GM19240 (cell line): ENCODE measurements around the gene SLC39A6.
"Not testable (repeated sequence)": the region's sequence is repeated elsewhere in the genome, so short reads cannot be mapped to it uniquely, and the experiment has no call there.

Experiments
- DNase-seq: peaks from one replicate; pipeline ENCODE4 v3.0.0; 2011; ENCODE audit warnings: low spot score; ENCODE audit not compliant: insufficient read length

The SLC39A6 gene

DNA sequence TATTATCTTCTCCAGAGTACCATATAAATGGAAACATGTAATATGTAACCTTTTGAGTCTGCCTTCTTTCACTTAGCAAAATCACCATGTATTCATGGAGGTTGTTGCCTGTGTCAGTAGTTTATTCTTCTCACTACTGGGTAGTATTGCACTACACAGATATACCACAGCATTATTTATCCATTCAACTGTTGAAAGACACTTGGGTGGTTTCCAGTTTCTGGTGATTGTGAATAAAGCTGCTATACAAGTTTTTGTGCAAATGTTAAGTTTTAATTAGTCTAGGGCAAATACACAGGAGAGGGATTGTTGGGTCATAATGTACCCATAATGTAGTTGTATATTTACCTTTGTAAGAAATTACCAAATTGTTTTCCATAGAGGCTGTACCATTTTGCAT is 32.2 kb downstream of the SLC39A6 start:
- no peak for DNase-seq

- no peak for DNase-seq
Measured at GRCh38 chr18:36095936-36096519, 33.1 kb downstream of the SLC39A6 start.

GRCh38 chr18:36094431-36094830 is 34.7 kb downstream of the SLC39A6 start:
- DNase-seq, result no peak

GRCh38 chr18:36092116-36092515 is 37.0 kb downstream of the SLC39A6 start:
- not testable (repeated sequence) for DNase-seq

DNA sequence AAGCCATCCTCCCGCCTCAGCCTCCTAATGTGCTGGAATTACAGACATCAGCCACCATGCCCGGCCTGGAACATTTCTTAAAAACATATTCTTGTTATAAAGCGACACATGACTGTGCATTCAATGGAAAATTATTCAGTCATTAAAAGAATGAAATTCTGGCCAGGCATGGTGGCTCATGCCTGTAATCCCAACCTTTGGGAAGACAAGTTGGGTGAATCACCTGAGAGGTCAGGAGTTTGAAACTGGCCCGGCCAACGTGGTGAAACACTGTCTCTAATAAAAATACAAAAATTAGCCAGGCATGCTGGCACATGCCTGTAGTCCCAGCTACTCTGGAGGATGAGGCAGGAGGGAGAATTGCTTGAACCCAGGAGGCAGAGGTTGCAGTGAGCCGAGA is 40.1 kb downstream of the SLC39A6 start:
- DNase-seq, result no peak

- no peak for DNase-seq
Measured at GRCh38 chr18:36088256-36088655, 40.9 kb downstream of the SLC39A6 start.

- DNase-seq, result no peak
Measured at GRCh38 chr18:36086186-36086585, 43.0 kb downstream of the SLC39A6 start.

- DNase-seq, result no peak
Measured at GRCh38 chr18:36085195-36085594, 43.9 kb downstream of the SLC39A6 start.

- no peak for DNase-seq
Measured at GRCh38 chr18:36083729-36084128, 45.4 kb downstream of the SLC39A6 start.

DNA sequence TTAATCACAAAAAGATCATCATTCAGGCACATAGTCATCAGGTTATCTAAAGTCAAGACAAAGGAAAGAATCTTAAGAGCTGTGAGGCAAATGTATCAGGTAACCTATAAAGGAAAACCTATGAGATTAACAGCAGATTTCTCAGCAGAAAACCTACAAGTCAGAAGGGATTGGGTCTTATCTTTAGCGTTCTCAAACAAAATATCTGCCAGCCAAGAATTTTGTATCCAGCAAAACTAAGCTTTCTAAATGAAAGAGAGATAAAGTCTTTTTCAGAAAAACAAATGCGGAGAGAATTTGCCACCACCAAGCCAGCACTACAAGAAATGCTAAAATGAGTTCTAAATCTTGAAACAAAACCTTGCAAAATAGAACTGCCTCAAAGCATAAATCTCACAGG is 48.0 kb downstream of the SLC39A6 start:
- DNase-seq, result not testable (repeated sequence)

- DNase-seq, result no peak
Measured at GRCh38 chr18:36078751-36079529, 50.2 kb downstream of the SLC39A6 start.

DNA sequence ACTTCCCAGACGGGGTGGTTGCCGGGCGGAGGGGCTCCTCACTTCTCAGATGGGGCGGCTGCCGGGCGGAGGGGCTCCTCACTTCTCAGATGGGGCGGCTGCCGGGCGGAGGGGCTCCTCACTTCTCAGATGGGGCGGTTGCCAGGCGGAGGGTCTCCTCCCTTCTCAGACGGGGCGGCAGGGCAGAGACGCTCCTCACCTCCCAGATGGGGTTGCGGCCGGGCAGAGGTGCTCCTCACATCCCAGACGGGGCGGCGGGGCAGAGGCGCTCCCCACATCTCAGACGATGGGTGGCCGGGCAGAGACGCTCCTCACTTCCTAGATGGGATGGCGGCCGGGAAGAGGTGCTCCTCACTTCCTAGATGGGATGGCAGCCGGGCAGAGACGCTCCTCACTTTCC is 51.4 kb downstream of the SLC39A6 start:
- DNase-seq, result not testable (repeated sequence)

DNA sequence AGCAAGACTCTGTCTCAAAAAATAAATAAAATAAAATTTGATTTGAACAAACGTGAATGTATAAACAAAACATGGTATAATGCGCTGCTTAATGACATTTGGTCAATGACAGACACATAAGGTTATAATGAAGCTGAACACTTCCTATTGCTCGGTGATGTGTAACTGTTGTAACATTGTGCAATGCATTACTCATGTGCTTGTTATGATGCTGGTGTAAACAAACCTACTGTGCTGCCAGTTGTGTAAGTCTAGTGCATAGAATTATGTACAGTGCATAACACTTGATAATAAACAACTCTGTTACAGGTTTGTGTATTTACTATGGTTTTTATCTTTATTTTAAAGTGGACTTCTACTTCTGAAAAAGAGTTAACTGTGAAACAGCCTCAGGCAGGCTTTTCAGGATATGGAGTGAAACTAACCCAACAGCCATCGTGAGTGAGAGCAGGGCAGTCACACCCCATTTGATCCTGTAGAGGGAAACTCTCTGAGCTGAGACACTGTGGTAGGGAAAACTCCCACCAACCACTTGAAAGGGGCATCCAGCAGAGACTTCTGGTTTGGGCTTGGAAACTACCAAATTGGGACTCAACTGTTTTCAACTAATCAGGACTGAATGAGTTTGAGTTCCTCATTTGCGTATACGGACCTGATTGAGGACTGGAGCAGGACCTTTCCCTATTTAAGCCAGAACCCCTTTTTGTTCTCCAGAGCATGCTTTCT is 53.1 kb downstream of the SLC39A6 start:
- DNase-seq, result no peak

DNA sequence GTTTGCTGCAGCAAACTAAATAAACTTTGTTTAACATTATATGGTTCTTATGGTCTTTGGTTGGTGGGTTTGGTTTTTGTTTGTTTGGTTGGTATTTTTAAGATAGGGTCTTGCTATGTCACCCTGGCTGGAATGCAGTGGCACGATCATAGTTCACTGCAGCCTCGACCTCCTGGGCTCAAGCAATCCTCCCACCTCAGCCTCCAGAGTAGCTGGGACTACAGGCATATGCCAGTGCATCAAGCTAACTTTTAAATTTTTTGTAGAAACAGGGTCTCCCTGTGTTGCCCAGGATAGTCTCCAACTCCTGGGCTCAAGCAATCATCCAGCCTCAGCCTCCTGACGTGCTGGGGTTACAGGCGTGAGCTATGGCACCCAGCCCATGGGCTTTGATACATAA is 54.7 kb downstream of the SLC39A6 start:
- no peak for DNase-seq

DNA sequence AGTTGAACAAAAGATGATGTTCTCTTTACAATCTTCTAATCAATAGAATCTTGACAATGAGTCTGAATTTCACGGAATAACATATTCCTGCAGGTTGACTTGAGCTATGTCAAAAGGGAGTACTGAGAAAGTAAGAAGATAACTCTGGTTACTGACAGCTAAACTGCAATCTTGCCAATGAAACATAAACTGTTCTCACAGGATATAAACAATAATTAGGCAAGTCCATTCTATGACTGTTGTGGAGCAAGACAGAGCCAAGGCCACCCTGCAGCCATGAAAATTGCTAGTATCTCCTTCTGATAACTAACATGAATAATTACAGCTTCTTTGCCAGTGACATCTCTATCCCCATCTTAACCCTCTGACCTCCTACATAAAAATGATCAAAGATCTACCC is 55.5 kb downstream of the SLC39A6 start:
- no peak for DNase-seq

DNA sequence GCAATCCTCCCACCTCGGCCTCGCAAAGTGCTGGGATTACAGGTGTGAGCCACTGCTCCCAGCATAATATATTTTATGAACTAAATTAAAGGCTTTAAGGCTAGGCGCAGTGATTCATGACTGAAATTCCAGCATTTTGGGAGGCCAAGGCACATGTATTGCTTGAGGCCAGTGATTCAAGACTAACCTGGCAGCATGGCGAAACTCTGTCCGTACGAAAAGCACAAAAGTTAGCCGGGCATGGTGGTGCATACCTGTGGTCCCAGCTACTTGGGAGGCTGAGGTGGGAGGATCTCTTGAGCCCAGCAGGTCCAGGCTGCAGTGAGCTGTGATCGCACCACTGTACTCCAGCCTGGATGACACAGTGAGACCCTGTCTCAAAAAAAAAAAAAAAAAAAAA is 56.7 kb downstream of the SLC39A6 start:
- not testable (repeated sequence) for DNase-seq

DNA sequence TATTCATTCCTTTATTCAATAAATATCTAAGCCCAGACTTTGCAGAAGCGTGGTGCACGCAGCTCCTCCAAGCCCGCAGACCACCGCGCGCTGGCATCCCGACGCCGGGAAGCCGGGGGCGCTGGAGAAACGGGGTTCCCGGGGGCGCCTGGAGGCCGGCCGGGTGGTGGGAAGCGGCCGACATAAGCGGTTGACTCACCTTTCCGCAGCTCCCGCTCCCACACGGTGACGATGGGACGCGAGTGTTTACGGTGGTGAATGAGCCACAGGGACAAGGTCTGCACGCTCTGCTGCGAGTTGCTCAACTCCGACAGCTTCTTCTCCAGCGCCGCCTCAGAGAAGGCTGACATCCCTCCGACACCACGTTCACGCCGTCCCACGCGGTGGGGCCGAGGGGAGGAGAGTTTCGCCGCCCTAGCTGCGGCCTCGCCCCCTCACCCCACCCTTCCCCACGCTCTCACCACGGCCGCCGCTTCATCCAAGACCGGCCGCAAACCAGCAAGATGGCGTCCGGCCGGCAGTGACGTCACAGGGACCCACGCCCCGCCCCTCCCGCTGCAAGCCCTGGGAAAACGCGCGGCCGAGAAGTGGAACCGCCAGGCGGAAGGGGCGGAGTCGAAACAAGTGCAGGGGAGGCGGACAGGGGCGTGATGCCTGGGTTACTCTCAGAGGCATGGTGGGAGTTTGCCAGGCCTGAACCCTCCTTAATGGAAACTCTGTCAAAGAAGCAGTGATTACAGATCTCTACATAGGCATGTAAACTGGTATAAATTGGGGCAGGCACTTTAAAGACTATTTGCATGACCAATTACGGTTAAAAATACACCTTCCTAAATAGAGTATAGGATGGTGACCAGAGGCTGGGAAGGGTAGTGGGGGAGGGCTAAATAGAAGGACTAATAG is 61.8 kb downstream of the SLC39A6 start, which contains the start of gene RPRD1A:
Gene RPRD1A, minus strand, starts transcription at position 505 of the 903 bp plus-strand sequence. Its CDS starts 155 bp downstream, at position 350.
- DNase-seq, result peak; percentile 95

DNA sequence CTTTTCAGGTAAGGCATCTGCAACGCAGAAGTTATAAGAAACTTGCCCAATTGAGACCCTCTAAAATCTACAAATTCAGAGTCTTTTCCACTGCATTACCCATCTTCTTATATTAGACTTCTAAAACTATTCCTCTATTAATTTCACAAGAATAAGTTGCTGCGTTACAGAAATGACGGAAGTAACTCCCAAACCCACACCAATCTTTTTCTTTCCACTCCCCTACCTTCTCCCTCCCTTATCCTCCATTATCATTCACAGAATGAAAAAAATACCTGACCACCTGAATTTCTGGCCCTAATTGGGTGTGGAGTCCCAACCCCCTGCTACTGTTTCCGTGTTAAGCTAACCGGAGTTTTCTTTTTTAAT is 62.5 kb downstream of the SLC39A6 start:
- DNase-seq, result no peak

DNA sequence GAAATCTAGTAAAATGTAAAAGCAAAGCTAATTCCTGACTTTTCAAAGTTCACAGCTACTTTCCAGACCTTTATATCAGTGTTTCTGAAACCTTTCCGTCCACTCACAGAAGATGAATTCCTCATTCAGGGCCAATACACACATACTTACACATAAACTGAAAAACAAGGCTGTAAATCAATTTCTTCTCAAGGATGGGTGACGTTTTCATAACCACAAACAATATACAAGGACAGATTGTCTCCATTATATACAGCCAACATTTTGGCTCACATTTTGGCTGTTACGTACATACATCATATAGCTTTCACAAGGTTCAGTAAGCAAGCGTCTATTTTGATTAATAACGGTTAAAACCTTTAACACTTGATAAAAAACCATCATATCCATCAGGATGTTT is 63.1 kb downstream of the SLC39A6 start:
- no peak for DNase-seq

GRCh38 chr18:36064809-36065079 is 64.4 kb downstream of the SLC39A6 start:
- not testable (repeated sequence) for DNase-seq

GRCh38 chr18:36064027-36064808 is 64.9 kb downstream of the SLC39A6 start:
- no peak for DNase-seq
